SU-DHL-6 (cell line): ENCODE results near the gene TNS3.

Experiments
- H2AFZ ChIP-seq: fragments of 200-600 bp; sonication (generic); 2 replicates; pipeline ENCODE4 v1.6.1; 2014; ENCODE audit warnings: low read depth, mild to moderate bottlenecking, moderate library complexity, mixed read lengths, antibody characterized with exemption, low read length; ENCODE audit not compliant: severe bottlenecking
- H3F3A ChIP-seq: fragments of 200-600 bp; shearing (Covaris generic); 2 replicates; pipeline ENCODE4 v1.6.0; 2016; ENCODE audit warnings: antibody characterized with exemption, mild to moderate bottlenecking; ENCODE audit not compliant: insufficient read depth
- H3K27ac ChIP-seq: fragments of 200-600 bp; sonication (generic); 2 replicates; pipeline ENCODE4 v1.5.1; 2016; ENCODE audit warnings: low read depth, mild to moderate bottlenecking, low read length, moderate library complexity, mixed read lengths
- H3K27me3 ChIP-seq: fragments of 200-600 bp; sonication (generic), shearing (Covaris generic); 2 replicates; pipeline ENCODE4 v1.6.0; 2014; ENCODE audit warnings: mild to moderate bottlenecking, low read length
- H3K36me3 ChIP-seq: fragments of 200-600 bp; sonication (generic); 2 replicates; pipeline ENCODE4 v1.6.1; 2014; ENCODE audit warnings: mild to moderate bottlenecking, low read length, mixed read lengths
- H3K4me2 ChIP-seq: fragments of 300-600, 200-600 bp; shearing (Covaris generic), sonication (generic); 2 replicates; pipeline ENCODE4 v1.6.0; 2014; ENCODE audit warnings: low read length, low read depth, mild to moderate bottlenecking; ENCODE audit not compliant: poor library complexity, severe bottlenecking
- H3K4me3 ChIP-seq: fragments of 200-600 bp; sonication (generic); 2 replicates; pipeline ENCODE4 v1.5.1; 2014; ENCODE audit warnings: antibody characterized with exemption, low read length, mild to moderate bottlenecking, mixed read lengths; ENCODE audit not compliant: insufficient read depth, poor library complexity, severe bottlenecking
- H3K79me2 ChIP-seq: fragments of 200-600 bp; sonication (generic); 2 replicates; pipeline ENCODE4 v1.6.1; 2014; ENCODE audit warnings: mild to moderate bottlenecking, low read length, moderate library complexity; ENCODE audit not compliant: insufficient read depth
- H3K9ac ChIP-seq: fragments of 200-600 bp; sonication (generic); 2 replicates; pipeline ENCODE4 v1.7.0; 2014; ENCODE audit warnings: mild to moderate bottlenecking, low read length
- H3K9me2 ChIP-seq: fragments of 200-600 bp; sonication (generic); replicated peaks from 2 replicates; pipeline ENCODE4 v1.6.1; 2014; ENCODE audit warnings: low read length; ENCODE audit not compliant: insufficient read depth
- H3K9me3 ChIP-seq: fragments of 200-600 bp; sonication (generic); 2 replicates; pipeline ENCODE4 v1.6.1; 2014; ENCODE audit warnings: low read length, mixed read lengths; ENCODE audit not compliant: insufficient read depth
- H4K20me1 ChIP-seq: fragments of 200-600 bp; sonication (generic); 2 replicates; pipeline ENCODE4 v1.6.1; 2014; ENCODE audit warnings: low read depth, mild to moderate bottlenecking, antibody characterized with exemption, low read length, moderate library complexity, mixed read lengths
- EZH2phosphoT487 ChIP-seq: fragments of 200-600 bp; sonication (generic), shearing (Covaris generic); conservative IDR thresholded peaks from 2 replicates; pipeline ENCODE4 v1.6.1; 2018; ENCODE audit warnings: mild to moderate bottlenecking, antibody characterized with exemption, low read length, moderate library complexity, mixed read lengths
- TF ChIP-seq, protein P1 (sequence below): fragments of 200-600 bp; sonication (generic); IDR thresholded peaks from one replicate; pipeline ENCODE4 v1.5.1; 2017; ENCODE audit warnings: antibody characterized with exemption, mild to moderate bottlenecking, low read length, moderate library complexity; ENCODE audit not compliant: insufficient read depth, poor library complexity, severe bottlenecking

TNS3 gene

DNA sequence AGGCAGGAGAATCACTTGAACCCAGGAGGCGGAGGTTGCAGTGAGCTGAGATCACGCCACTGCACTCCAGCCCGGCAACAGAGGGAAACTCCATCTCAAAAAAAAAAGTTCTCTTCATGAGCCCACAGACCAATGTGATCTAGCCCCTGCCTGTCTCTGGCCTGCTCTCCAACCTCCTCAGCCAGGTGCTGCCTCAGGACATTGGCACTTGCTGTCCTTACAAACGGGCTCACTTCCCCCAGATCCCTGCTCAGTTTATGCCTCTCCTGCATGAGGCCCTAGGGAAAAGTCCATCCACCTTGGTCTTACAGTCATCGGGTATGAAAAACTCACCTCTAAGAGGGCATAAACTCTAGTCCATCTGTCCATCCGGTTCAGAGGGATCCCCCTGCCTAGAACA lies 32.5 kb downstream of the TNS3 start:
- Histone ChIP-seq H3K27ac (no peak overlapping the region), H3K27me3 (no peaks in the 10 kb centered on the region), H3K79me2 (peaks cover 56% of the 10 kb centered on the region), H3K36me3 (no peaks in the 10 kb centered on the region), H4K20me1 (no peaks in the 10 kb centered on the region; the same call in 1 of the 2 replicates), H3F3A (no peaks in the 10 kb centered on the region), H3K9me2 (no peaks in the 10 kb centered on the region), H2AFZ (no peak overlapping the region), H3K4me3 (no peak overlapping the region), H3K9ac (no peak overlapping the region), H3K9me3 (no peaks in the 10 kb centered on the region), H3K4me2 (no peak overlapping the region)
- TF ChIP-seq, protein P1, sequence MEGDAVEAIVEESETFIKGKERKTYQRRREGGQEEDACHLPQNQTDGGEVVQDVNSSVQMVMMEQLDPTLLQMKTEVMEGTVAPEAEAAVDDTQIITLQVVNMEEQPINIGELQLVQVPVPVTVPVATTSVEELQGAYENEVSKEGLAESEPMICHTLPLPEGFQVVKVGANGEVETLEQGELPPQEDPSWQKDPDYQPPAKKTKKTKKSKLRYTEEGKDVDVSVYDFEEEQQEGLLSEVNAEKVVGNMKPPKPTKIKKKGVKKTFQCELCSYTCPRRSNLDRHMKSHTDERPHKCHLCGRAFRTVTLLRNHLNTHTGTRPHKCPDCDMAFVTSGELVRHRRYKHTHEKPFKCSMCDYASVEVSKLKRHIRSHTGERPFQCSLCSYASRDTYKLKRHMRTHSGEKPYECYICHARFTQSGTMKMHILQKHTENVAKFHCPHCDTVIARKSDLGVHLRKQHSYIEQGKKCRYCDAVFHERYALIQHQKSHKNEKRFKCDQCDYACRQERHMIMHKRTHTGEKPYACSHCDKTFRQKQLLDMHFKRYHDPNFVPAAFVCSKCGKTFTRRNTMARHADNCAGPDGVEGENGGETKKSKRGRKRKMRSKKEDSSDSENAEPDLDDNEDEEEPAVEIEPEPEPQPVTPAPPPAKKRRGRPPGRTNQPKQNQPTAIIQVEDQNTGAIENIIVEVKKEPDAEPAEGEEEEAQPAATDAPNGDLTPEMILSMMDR, result no peak
- TF ChIP-seq EZH2phosphoT487, result no peak

DNA sequence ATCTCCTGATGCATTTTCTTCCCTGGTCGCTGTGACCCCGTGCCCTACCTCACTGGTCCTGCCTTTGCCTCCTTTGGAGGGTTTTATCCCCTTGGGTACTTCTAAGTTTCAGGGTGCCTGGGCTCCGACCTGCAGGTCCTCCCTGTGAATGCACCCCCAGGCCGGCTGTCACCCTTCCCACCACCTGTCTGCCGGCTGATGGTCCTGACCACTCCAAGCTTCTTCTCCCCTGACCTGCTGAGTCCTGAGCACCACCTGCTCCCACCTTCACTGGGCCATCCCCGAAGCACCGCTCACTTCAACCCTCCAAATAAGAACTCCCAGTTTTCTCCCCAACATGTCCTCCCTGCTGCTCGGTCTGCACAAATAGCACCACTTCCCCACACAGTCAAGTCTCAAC lies 33.4 kb downstream of the TNS3 start:
- H3K4me2 ChIP-seq, result no peak overlapping the region
- no peaks in the 10 kb centered on the region for H3K9me2 ChIP-seq
- H3K9ac ChIP-seq, result no peak overlapping the region
- no peaks in the 10 kb centered on the region for H3K9me3 ChIP-seq
- no peak overlapping the region for H3K4me3 ChIP-seq
- TF ChIP-seq, protein P1, result no peak
- no peak for TF ChIP-seq EZH2phosphoT487
- H2AFZ ChIP-seq, result no peak overlapping the region
- H4K20me1 ChIP-seq, result no peaks in the 10 kb centered on the region; the same call in 1 of the 2 replicates
- no peaks in the 10 kb centered on the region for H3K36me3 ChIP-seq
- H3K27ac ChIP-seq, result no peak overlapping the region
- no peaks in the 10 kb centered on the region for H3F3A ChIP-seq
- H3K79me2 ChIP-seq, result peaks cover 54% of the 10 kb centered on the region
- no peaks in the 10 kb centered on the region for H3K27me3 ChIP-seq

DNA sequence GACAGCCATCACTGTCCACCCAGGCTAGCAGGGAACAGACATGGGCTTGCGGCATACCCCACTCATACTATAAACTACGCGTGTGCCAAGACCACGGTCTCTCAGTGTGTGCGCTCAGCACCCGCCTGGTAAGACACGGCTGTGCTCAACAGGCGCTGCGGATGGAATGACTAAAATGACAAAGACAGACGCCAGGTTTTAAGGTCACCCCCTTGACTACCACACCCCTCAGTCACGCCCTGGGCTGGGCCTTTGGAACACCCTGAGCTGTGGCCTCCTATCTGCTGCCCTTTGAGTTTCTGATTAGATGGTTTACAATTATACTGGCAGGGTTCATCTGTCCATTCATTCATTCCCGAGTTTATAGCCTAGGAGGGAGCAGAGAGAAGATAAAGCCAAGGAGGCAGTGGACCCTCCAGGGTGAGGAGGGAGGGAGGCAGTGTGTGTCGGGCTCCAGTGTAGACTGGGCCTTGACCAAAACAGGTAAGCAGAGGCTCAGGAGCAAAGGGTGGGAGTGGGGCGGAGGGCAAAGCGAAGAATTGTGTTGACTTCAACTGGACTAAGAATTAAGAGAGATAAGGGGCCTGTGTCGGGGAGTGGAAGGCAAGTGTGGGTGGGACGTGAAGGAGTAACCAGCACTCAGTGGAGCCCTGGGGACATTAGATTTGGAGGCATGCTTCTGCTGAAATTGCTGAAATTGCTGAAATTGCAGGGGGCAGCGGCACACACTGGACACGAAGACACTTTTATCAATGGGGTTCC lies 35.0 kb downstream of the TNS3 start:
- H3K9me3 ChIP-seq, result no peaks in the 10 kb centered on the region
- no peaks in the 10 kb centered on the region for H3K9me2 ChIP-seq
- no peak overlapping the region for H2AFZ ChIP-seq
- H3F3A ChIP-seq, result no peaks in the 10 kb centered on the region
- TF ChIP-seq EZH2phosphoT487, result no peak
- TF ChIP-seq, protein P1, result no peak
- H3K79me2 ChIP-seq, result peaks cover 40% of the 10 kb centered on the region
- H3K27me3 ChIP-seq, result no peaks in the 10 kb centered on the region
- no peaks in the 10 kb centered on the region for H3K36me3 ChIP-seq
- H4K20me1 ChIP-seq, result no peaks in the 10 kb centered on the region; the same call in 1 of the 2 replicates
- no peak overlapping the region for H3K4me2 ChIP-seq
- no peak overlapping the region for H3K9ac ChIP-seq
- H3K27ac ChIP-seq, result no peak overlapping the region
- H3K4me3 ChIP-seq, result no peak overlapping the region
